DND-41 (cell line): ENCODE measurements around the gene BCAS3.

Source experiments
- ATAC-seq: fragments of 200-7000 bp; cut with Tn5 transposase; 3 replicates; pipeline ENCODE4 v1.9.1; 2021; ENCODE audit warnings: low read depth; ENCODE audit not compliant: insufficient read depth
- DNase-seq: peaks from one replicate; pipeline ENCODE4 v3.0.0-alpha.2; 2020
- H2AFZ ChIP-seq: 2 replicates; pipeline ENCODE4 v1.6.0; 2012; ENCODE audit warnings: low read depth, low read length
- H3K27ac ChIP-seq: 2 replicates; pipeline ENCODE4 v1.5.1; 2012; ENCODE audit warnings: low read length, inconsistent platforms
- H3K27me3 ChIP-seq: fragments of 200-600 bp; sonication (generic); 2 replicates; pipeline ENCODE4 v1.6.0; 2012; ENCODE audit warnings: low read length, mild to moderate bottlenecking, inconsistent platforms; ENCODE audit not compliant: insufficient read depth, poor library complexity
- H3K36me3 ChIP-seq: 2 replicates; pipeline ENCODE4 v1.5.1; 2012; ENCODE audit warnings: low read length, inconsistent platforms; ENCODE audit not compliant: insufficient read depth
- H3K4me1 ChIP-seq: 2 replicates; pipeline ENCODE4 v1.5.1; 2012; ENCODE audit warnings: mild to moderate bottlenecking, low read length; ENCODE audit not compliant: insufficient read depth
- H3K4me2 ChIP-seq: 2 replicates; pipeline ENCODE4 v1.6.0; 2012; ENCODE audit warnings: mild to moderate bottlenecking, moderate library complexity, low read length, inconsistent platforms; ENCODE audit not compliant: insufficient read depth
- H3K4me3 ChIP-seq, 2 experiments: fragments of 200-600 bp in 1 of 2; shearing (Covaris generic) in 1 of 2; 2 replicates each; pipeline ENCODE4 v1.5.1; 2012 to 2016; ENCODE audit warnings: inconsistent platforms in 2 of 2, low read length in 2 of 2, mild to moderate bottlenecking in 2 of 2, low read depth in 1 of 2, moderate library complexity in 1 of 2
- H3K79me2 ChIP-seq: 2 replicates; pipeline ENCODE4 v1.6.0; 2012; ENCODE audit warnings: low read length, inconsistent platforms; ENCODE audit not compliant: insufficient read depth
- H3K9ac ChIP-seq: 2 replicates; pipeline ENCODE4 v1.6.0; 2012; ENCODE audit warnings: low read depth, mild to moderate bottlenecking, inconsistent platforms, low read length, moderate library complexity
- H3K9me3 ChIP-seq: 2 replicates; pipeline ENCODE4 v1.5.1; 2012; ENCODE audit warnings: low read length, moderate library complexity, mild to moderate bottlenecking, inconsistent platforms; ENCODE audit not compliant: insufficient read depth, severe bottlenecking
- H4K20me1 ChIP-seq: 2 replicates; pipeline ENCODE4 v1.6.0; 2012; ENCODE audit warnings: low read length; ENCODE audit not compliant: insufficient read depth
- EZH2 ChIP-seq: IDR thresholded peaks from 3 replicates; pipeline ENCODE4 v1.6.1; 2012; ENCODE audit warnings: borderline replicate concordance, low read depth, mild to moderate bottlenecking, moderate library complexity, low read length, inconsistent platforms; ENCODE audit not compliant: severe bottlenecking
- TF ChIP-seq, protein P1 (sequence below): IDR thresholded peaks from 2 replicates; pipeline ENCODE4 v1.5.1; 2012; ENCODE audit warnings: borderline replicate concordance, low read length, moderate library complexity, mild to moderate bottlenecking; ENCODE audit not compliant: poor library complexity, severe bottlenecking; ENCODE audit errors: extremely low read depth

BCAS3 gene

DNA sequence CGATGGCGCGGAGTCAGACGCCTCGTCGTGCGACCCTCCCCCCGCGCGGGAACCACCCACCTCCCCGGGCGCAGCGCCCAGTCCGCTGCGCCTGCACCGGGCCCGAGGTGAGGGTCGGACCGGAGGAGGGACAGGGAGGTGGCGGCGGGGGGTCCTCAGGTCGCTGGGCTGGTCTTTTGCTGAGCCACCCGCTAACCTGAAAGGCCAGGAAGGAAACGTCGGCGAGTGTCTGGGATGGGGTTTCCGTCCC is 726.9 kb downstream of the BCAS3 start:
- ATAC-seq = no peak
- no peak overlapping the region for H3K4me3 ChIP-seq

DNA sequence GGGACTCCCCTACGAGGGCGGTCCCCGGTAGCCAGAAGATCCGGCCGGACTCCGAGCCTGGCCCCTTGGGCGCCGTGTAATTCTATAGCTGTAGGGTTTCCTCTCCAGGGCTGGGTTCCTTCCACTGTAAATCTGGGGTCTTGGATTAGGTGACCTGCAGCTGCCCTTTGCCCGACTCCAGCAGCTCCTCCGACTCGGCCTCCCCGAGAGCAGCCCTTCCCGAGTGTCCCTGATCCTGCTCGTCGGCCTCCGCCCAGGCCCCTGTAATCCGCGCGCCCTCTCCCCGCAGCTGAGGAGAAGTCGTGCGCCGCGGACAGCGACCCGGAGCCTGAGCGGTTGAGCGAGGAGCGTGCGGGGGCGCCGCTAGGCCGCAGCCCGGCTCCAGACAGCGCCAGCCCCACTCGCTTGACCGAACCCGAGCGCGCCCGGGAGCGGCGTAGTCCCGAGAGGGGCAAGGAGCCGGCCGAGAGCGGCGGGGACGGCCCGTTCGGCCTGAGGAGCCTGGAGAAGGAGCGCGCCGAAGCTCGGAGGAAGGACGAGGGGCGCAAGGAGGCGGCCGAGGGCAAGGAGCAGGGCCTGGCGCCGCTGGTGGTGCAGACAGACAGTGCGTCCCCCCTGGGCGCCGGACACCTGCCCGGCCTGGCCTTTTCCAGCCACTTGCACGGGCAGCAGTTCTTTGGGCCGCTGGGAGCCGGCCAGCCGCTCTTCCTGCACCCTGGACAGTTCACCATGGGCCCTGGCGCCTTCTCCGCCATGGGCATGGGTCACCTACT is 727.4 kb downstream of the BCAS3 start:
- H3K9me3 ChIP-seq = no peaks in the 10 kb centered on the region
- DNase-seq = no peak
- no peaks in the 10 kb centered on the region for H3K36me3 ChIP-seq
- no peaks in the 10 kb centered on the region for H4K20me1 ChIP-seq
- peaks cover 15% of the 10 kb centered on the region for H3K27me3 ChIP-seq
- no peak overlapping the region for H3K27ac ChIP-seq
- no peak overlapping the region for H3K9ac ChIP-seq
- no peak overlapping the region for H2AFZ ChIP-seq
- H3K4me1 ChIP-seq = no peaks in the 10 kb centered on the region
- no peak overlapping the region for H3K4me2 ChIP-seq
- TF ChIP-seq, protein P1, sequence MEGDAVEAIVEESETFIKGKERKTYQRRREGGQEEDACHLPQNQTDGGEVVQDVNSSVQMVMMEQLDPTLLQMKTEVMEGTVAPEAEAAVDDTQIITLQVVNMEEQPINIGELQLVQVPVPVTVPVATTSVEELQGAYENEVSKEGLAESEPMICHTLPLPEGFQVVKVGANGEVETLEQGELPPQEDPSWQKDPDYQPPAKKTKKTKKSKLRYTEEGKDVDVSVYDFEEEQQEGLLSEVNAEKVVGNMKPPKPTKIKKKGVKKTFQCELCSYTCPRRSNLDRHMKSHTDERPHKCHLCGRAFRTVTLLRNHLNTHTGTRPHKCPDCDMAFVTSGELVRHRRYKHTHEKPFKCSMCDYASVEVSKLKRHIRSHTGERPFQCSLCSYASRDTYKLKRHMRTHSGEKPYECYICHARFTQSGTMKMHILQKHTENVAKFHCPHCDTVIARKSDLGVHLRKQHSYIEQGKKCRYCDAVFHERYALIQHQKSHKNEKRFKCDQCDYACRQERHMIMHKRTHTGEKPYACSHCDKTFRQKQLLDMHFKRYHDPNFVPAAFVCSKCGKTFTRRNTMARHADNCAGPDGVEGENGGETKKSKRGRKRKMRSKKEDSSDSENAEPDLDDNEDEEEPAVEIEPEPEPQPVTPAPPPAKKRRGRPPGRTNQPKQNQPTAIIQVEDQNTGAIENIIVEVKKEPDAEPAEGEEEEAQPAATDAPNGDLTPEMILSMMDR = no peak
- no peak for TF ChIP-seq EZH2
- no peak for ATAC-seq
- no peak overlapping the region for H3K4me3 ChIP-seq
- no peaks in the 10 kb centered on the region for H3K79me2 ChIP-seq

More for the DNA sequence above, 726.9 kb downstream of the BCAS3 start:
- Histone ChIP-seq H3K27me3 (peaks cover 10% of the 10 kb centered on the region), H3K79me2 (no peaks in the 10 kb centered on the region), H4K20me1 (no peaks in the 10 kb centered on the region), H3K36me3 (no peaks in the 10 kb centered on the region), H3K4me2 (no peak overlapping the region), H3K9me3 (no peaks in the 10 kb centered on the region), H2AFZ (no peak overlapping the region), H3K4me1 (no peaks in the 10 kb centered on the region), H3K27ac (no peak overlapping the region), H3K9ac (no peak overlapping the region)
- no peak for DNase-seq
- TF ChIP-seq, protein P1 = no peak
- no peak for TF ChIP-seq EZH2

DNA sequence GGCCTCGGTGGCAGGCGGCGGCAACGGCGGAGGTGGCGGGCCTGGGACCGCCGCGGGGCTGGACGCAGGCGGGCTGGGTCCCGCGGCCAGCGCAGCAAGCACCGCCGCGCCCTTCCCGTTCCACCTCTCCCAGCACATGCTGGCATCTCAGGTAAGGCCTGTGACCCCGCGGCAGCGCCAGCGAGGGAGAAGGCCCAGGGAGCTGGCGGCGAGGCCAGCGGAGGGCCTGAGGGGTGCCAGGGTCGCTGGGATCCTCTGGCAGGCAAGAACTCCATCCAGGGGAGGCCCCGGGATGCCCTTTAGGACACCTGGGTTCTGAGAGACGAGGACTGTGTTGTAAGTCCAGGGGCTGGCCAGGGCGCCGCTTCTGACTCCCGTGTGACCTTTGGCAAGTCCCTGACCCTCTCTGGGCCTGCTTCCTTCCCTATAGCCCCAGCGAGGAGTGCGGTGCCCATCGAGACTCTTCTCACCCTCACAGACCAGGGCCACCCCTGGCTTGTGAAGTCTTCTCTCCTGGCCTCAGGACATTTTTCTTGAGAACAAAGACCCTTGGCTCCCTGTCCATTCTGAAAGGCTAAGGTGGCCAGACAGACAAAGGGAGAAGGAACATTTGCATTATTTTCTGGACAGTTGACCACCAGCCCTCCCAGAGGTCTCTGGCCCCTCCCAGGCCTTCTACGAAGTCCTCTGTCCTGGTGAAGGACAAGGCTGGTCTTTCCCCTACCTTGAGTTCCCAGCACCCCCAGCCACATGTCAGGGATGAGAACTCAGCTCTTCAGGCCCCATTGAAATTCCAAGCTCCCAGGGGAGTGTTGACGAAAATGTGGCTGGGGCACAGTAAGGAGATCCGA is 728.3 kb downstream of the BCAS3 start:
- no peaks in the 10 kb centered on the region for H3K79me2 ChIP-seq
- H2AFZ ChIP-seq = no peak overlapping the region
- no peak overlapping the region for H3K9ac ChIP-seq
- no peaks in the 10 kb centered on the region for H4K20me1 ChIP-seq
- no peak overlapping the region for H3K4me2 ChIP-seq
- H3K36me3 ChIP-seq = no peaks in the 10 kb centered on the region
- H3K4me1 ChIP-seq = no peaks in the 10 kb centered on the region
- TF ChIP-seq, protein P1 = no peak
- no peak for TF ChIP-seq EZH2
- DNase-seq (no peak), ATAC-seq (no peak)
- H3K4me3 ChIP-seq = no peak overlapping the region
- no peaks in the 10 kb centered on the region for H3K9me3 ChIP-seq
- H3K27ac ChIP-seq = no peak overlapping the region
- H3K27me3 ChIP-seq = peaks cover 18% of the 10 kb centered on the region
